HepG2 (cell line): ENCODE results near the gene SYCP2. TPM values are rescaled to one million over a fixed set of nuclear protein-coding genes. Genes with fewer than 3 reads are reported as not detected.
A peak's percentile ranks its signal among the peaks of the same experiment; 100 is the strongest.

Experiments
- ATAC-seq: fragments of 200-7000 bp; cut with Tn5 transposase; 3 replicates; pipeline ENCODE4 v1.9.1; 2020; ENCODE audit warnings: mild to moderate bottlenecking, moderate library complexity
- BruUV-seq: library from RNA; stranded (reverse); fragments of 400-500 nt; replicated peaks from 2 replicates; lab custom pipeline; 2021; lab: Mats Ljungman, UMichigan
- CTCF ChIA-PET: fragments of 300-600 bp; formaldehyde crosslinking; extraction: SDS; loops from one replicate; lab custom pipeline; 2021; ENCODE audit warnings: low total read pairs, inconsistent platforms, low intra/inter-chr PET ratio; lab: Yijun Ruan, JAX
- POLR2A ChIA-PET: fragments of 350-600 bp; sonication (Branson Sonifier 250); formaldehyde crosslinking; loops from one replicate; lab custom pipeline; 2020; ENCODE audit warnings: antibody characterized with exemption, inconsistent platforms; lab: Yijun Ruan, JAX
- DNase-seq: peaks from one replicate; pipeline ENCODE4 v3.0.0-alpha.2; 2015; ENCODE audit warnings: low spot score
- FAIRE-seq: peaks from 3 replicates; lab custom pipeline; 2011; peaks lifted over from hg19 to GRCh38; lab: Jason Lieb, UNC
- H2AFZ ChIP-seq: one replicate; pipeline ENCODE4 v1.6.1; 2011; ENCODE audit warnings: low read length, inconsistent platforms
- H3K27ac ChIP-seq: fragments of 300-600 bp; 3 replicates; pipeline ENCODE4 v1.8.0; 2011; ENCODE audit warnings: mixed run types, mild to moderate bottlenecking, mixed read lengths, low read length, inconsistent platforms; ENCODE audit not compliant: insufficient read depth; ENCODE audit errors: extremely low read length
- H3K27me3 ChIP-seq, 2 experiments: fragments of 200-600 bp in 1 of 2; 2 replicates in 1 of 2; 3 replicates in 1 of 2; pipeline versions ENCODE4 v1.6.0 to v1.8.0; 2011; ENCODE audit warnings: low read length in 2 of 2, mild to moderate bottlenecking in 2 of 2, moderate library complexity in 2 of 2, inconsistent platforms in 1 of 2; ENCODE audit not compliant: insufficient read depth in 2 of 2, control insufficient read depth in 1 of 2
- H3K36me3 ChIP-seq, 2 experiments: fragments of 200-600 bp in 1 of 2; replicated peaks in 1 of 2; 2 replicates in 1 of 2; 3 replicates in 1 of 2; pipeline versions ENCODE4 v1.5.1 to v1.8.0; 2011; ENCODE audit warnings: low read length in 2 of 2, inconsistent platforms in 1 of 2; ENCODE audit not compliant: insufficient read depth in 2 of 2, control insufficient read depth in 1 of 2
- H3K4me1 ChIP-seq: 2 replicates; pipeline ENCODE4 v1.5.1; 2012; ENCODE audit warnings: low read length, inconsistent platforms; ENCODE audit not compliant: insufficient read depth
- H3K4me2 ChIP-seq: 2 replicates; pipeline ENCODE4 v1.6.0; 2011; ENCODE audit warnings: low read depth, low read length, inconsistent platforms
- H3K4me3 ChIP-seq, 3 experiments: fragments of 200-600 bp in 1 of 3; sonication (generic), shearing (Covaris generic) in 1 of 3; replicated peaks in 1 of 3; 2 replicates each; pipeline ENCODE4 v1.5.1; 2011 to 2016; ENCODE audit warnings: low read length in 3 of 3, inconsistent platforms in 2 of 3, low read depth in 2 of 3, mild to moderate bottlenecking in 2 of 3, control low read depth in 1 of 3, mixed read lengths in 1 of 3; ENCODE audit not compliant: insufficient read depth in 1 of 3
- H3K79me2 ChIP-seq: one replicate; pipeline ENCODE4 v1.6.1; 2011; ENCODE audit warnings: low read length, inconsistent platforms; ENCODE audit not compliant: insufficient read depth
- H3K9ac ChIP-seq: 2 replicates; pipeline ENCODE4 v1.6.0; 2011; ENCODE audit warnings: mild to moderate bottlenecking, low read depth, low read length, inconsistent platforms; ENCODE audit not compliant: insufficient read depth
- H3K9me3 ChIP-seq: 2 replicates; pipeline ENCODE4 v1.5.1; 2012; ENCODE audit warnings: mild to moderate bottlenecking, low read length
- H4K20me1 ChIP-seq: 2 replicates; pipeline ENCODE4 v1.6.0; 2011; ENCODE audit warnings: inconsistent platforms, mild to moderate bottlenecking, low read length, moderate library complexity; ENCODE audit not compliant: insufficient read depth
- ASH2L ChIP-seq: fragments of 300-600, 200-600 bp; sonication (generic); IDR thresholded peaks from 2 replicates; pipeline ENCODE4 v1.7.0; 2017; ENCODE audit warnings: low read depth, mild to moderate bottlenecking, moderate library complexity, mixed read lengths, low read length; ENCODE audit not compliant: insufficient read length
- CBX5 ChIP-seq: sonication (generic); formaldehyde crosslinking; IDR thresholded peaks from 2 replicates; pipeline ENCODE4 v1.4.0; 2020; ENCODE audit warnings: missing genetic modification reagents, borderline replicate concordance
- KAT7 ChIP-seq: IDR thresholded peaks from 2 replicates; pipeline ENCODE4 v1.6.1; 2018; ENCODE audit warnings: borderline replicate concordance, missing compliant biosample characterization
- MXD1 ChIP-seq: sonication (generic); formaldehyde crosslinking; IDR thresholded peaks from 2 replicates; pipeline ENCODE4 v1.4.0; 2020; ENCODE audit warnings: mild to moderate bottlenecking, missing genetic modification reagents
- NCOR1 ChIP-seq: fragments of 200-600 bp; sonication (generic); IDR thresholded peaks from 2 replicates; pipeline ENCODE4 v1.7.0; 2017; ENCODE audit warnings: antibody characterized with exemption, low read length, borderline replicate concordance
- NFIC ChIP-seq: IDR thresholded peaks from 2 replicates; pipeline ENCODE4 v1.6.1; 2012; ENCODE audit warnings: mild to moderate bottlenecking, low read length, inconsistent platforms
- NR2F6 ChIP-seq, 2 experiments: IDR thresholded peaks; 2 replicates each; pipeline ENCODE4 v1.6.1; 2016; ENCODE audit warnings: antibody characterized with exemption in 1 of 2, mild to moderate bottlenecking in 1 of 2
- NRL ChIP-seq: sonication (generic); formaldehyde crosslinking; IDR thresholded peaks from 2 replicates; pipeline ENCODE4 v1.5.0; 2020; ENCODE audit warnings: missing genetic modification reagents, mild to moderate bottlenecking, moderate library complexity, borderline replicate concordance
- RBM39 ChIP-seq: fragments of 200-400 bp; formaldehyde crosslinking; IDR thresholded peaks from one replicate; pipeline ENCODE4 v1.6.1; 2018; ENCODE audit warnings: antibody characterized with exemption, mild to moderate bottlenecking, low read depth, low read length; ENCODE audit not compliant: poor library complexity, severe bottlenecking
- SOX13 ChIP-seq, 3 experiments: fragments of 450-650 bp in 1 of 3; sonication (generic) in 1 of 3; formaldehyde crosslinking in 1 of 3; IDR thresholded peaks in 2 of 3; conservative IDR thresholded peaks in 1 of 3; 2 replicates each; pipeline versions ENCODE4 v1.5.0 to v1.6.1; 2016 to 2020; ENCODE audit warnings: antibody characterized with exemption in 1 of 3, mild to moderate bottlenecking in 1 of 3, missing compliant biosample characterization in 1 of 3, missing genetic modification reagents in 1 of 3, moderate library complexity in 1 of 3
- SOX6 ChIP-seq, 2 experiments: fragments of 450-650 bp in 1 of 2; sonication (generic) in 1 of 2; formaldehyde crosslinking in 1 of 2; IDR thresholded peaks; 2 replicates each; pipeline versions ENCODE4 v1.4.0 to v1.6.1; 2017 to 2020; ENCODE audit warnings: antibody characterized with exemption in 1 of 2, mild to moderate bottlenecking in 1 of 2, missing genetic modification reagents in 1 of 2
- SP2 ChIP-seq: sonication (generic); formaldehyde crosslinking; IDR thresholded peaks from 2 replicates; pipeline ENCODE4 v1.5.1; 2020; ENCODE audit warnings: mild to moderate bottlenecking, missing genetic modification reagents
- TFAP4 ChIP-seq: sonication (generic); IDR thresholded peaks from 2 replicates; pipeline ENCODE4 v1.6.1; 2016; ENCODE audit warnings: low read depth, borderline replicate concordance
- TP53 ChIP-seq: sonication (generic); formaldehyde crosslinking; conservative IDR thresholded peaks from 2 replicates; pipeline ENCODE4 v1.4.0; 2020; ENCODE audit warnings: missing genetic modification reagents
- U2AF1 ChIP-seq: fragments of 200-400 bp; formaldehyde crosslinking; optimal IDR thresholded peaks from 2 replicates; pipeline ENCODE3; 2017; ENCODE audit warnings: mild to moderate bottlenecking, low read depth, low read length
- YEATS4 ChIP-seq: sonication (generic); formaldehyde crosslinking; IDR thresholded peaks from 2 replicates; pipeline ENCODE4 v1.4.0; 2020; ENCODE audit warnings: missing genetic modification reagents, borderline replicate concordance
- ZBTB33 ChIP-seq: sonication (generic); formaldehyde crosslinking; IDR thresholded peaks from 2 replicates; pipeline ENCODE4 v1.4.0; 2020; ENCODE audit warnings: missing genetic modification reagents
- ZFP62 ChIP-seq: sonication (generic); formaldehyde crosslinking; IDR thresholded peaks from 2 replicates; pipeline ENCODE4 v1.4.0; 2020; ENCODE audit warnings: missing genetic modification reagents
- ZNF121 ChIP-seq: sonication (generic); formaldehyde crosslinking; IDR thresholded peaks from 2 replicates; pipeline ENCODE4 v1.5.0; 2020; ENCODE audit warnings: mild to moderate bottlenecking, missing genetic modification reagents
- ZNF296 ChIP-seq: sonication (generic); formaldehyde crosslinking; conservative IDR thresholded peaks from 2 replicates; pipeline ENCODE4 v1.5.0; 2020; ENCODE audit warnings: mild to moderate bottlenecking, missing genetic modification reagents
- ZNF530 ChIP-seq: sonication (generic); formaldehyde crosslinking; IDR thresholded peaks from 2 replicates; pipeline ENCODE4 v1.5.0; 2020; ENCODE audit warnings: low read depth, mild to moderate bottlenecking, missing genetic modification reagents
- ZNF777 ChIP-seq: sonication (generic); formaldehyde crosslinking; IDR thresholded peaks from 2 replicates; pipeline ENCODE4 v1.4.0; 2020; ENCODE audit warnings: missing genetic modification reagents
- WGBS: methylation state at CpG from one replicate; pipeline ENCODE4 v1.1.6; 2017; ENCODE audit warnings: low lambda C conversion rate; 5-methylcytosine and 5-hydroxymethylcytosine counted together
- in situ Hi-C: cut with HindIII; loops from 2 replicates; pipeline ENCODE4 v1.10.0; 2017; ENCODE audit warnings: low pct_unique_long_range_greater_than_20kb; ENCODE audit not compliant: extremely low pct_ligation_motif_present
- intact Hi-C: fragments of 100-400 bp; cut with micrococcal nuclease; formaldehyde crosslinking; loops from one replicate; pipeline ENCODE4 v1.10.0; 2022; ENCODE audit not compliant: unreplicated experiment
- polyA plus RNA-seq, 8 experiments: library from polyadenylated mRNA; depleted of rRNA in 3 of 8; stranded (reverse) in 7 of 8; unstranded in 1 of 8; fragments of >200 nt; fragmentation: Illumina TruSeq in 4 of 8; extraction: Trizol in 4 of 8; gene quantifications; 2 replicates each; pipeline versions ENCODE4 v1.2.1 to v1.2.3, GENCODE V29; 2011 to 2016; ENCODE audit warnings: low read depth in 4 of 8, missing spikeins in 1 of 8, mixed read lengths in 1 of 8; ENCODE audit not compliant: insufficient read depth in 1 of 8
- total RNA-seq, 5 experiments: library from RNA; depleted of rRNA; stranded (reverse); fragments of >200 nt; fragmentation: Illumina TruSeq; extraction: Trizol; gene quantifications; 2 replicates each; pipeline ENCODE4 v1.2.3, GENCODE V29; 2016; ENCODE audit warnings: low read depth in 1 of 5

The SYCP2 gene
- total and polyA plus RNA-seq, 2 of the 13 experiments (the other 11 are each of a cell fraction or from before 2014, with no cell fraction given): 0.07 to 0.24 TPM

GRCh38 chr20:59939879-59940128 lies 6.4 kb upstream of the SYCP2 start:
- FAIRE-seq (no peak), DNase-seq (no peak), ATAC-seq (peak; percentile 56)
- peak overlapping the region; percentile 86 for H3K9ac ChIP-seq
- no peaks in the 10 kb centered on the region for H3K9me3 ChIP-seq
- intact Hi-C loops: no loop called here
- POLR2A ChIA-PET: interaction anchor here (1.0 to 2.1 kb wide), 8 partner anchors 8 to 118 kb away, joined by 3 to 14 read pairs (median 5); no protein-coding TSS in a partner anchor
- 1% methylated on average over 12 of the region's 24 CpGs for WGBS
- peak overlapping the region; percentile 84 for H3K4me2 ChIP-seq
- TSS peak; percentile 46 for BruUV-seq
- peak overlapping the region; percentile 62 for H2AFZ ChIP-seq
- no peaks in the 10 kb centered on the region; a peak in 1 of 5 replicates for H3K27me3 ChIP-seq
- no peaks in the 10 kb centered on the region for H4K20me1 ChIP-seq
- H3K4me3 ChIP-seq: peak overlapping the region; percentile 77 to 91 (median 91)
- peaks cover 6 to 12% of the 10 kb centered on the region in 2 experiments; a peak in 4 of 5 replicates for H3K36me3 ChIP-seq
- CTCF ChIA-PET: no interaction called here
- peaks cover 11% of the 10 kb centered on the region for H3K79me2 ChIP-seq
- in situ Hi-C loops: no loop called here
- peak overlapping the region; percentile 90 for H3K27ac ChIP-seq
- H3K4me1 ChIP-seq: peaks cover 29% of the 10 kb centered on the region
- TF ChIP-seq ZNF121 (CRISPR knock-in tag) (0 out of 2 replicates have a peak, but pooled peaks have one; percentile 10), ZNF296 (CRISPR knock-in tag) (no peak), KAT7 (CRISPR knock-in tag) (0 out of 2 replicates have a peak, but pooled peaks have one; percentile 0), U2AF1 (peak; percentile 11), ZNF530 (no peak), TP53 (CRISPR knock-in tag) (0 out of 2 replicates have a peak, but pooled peaks have one; percentile 22), SOX13 (IDR thresholded peaks at IDR 0.05) (no peak), SOX13 (CRISPR knock-in tag; conservative IDR thresholded peaks at IDR 0.05 in 1 of 2, IDR thresholded peaks at IDR 0.05 in 1 of 2) (peak in 1 of 2 experiments; percentile 2; a peak in 1 of 4 replicates), RBM39 (no peak), ZFP62 (CRISPR knock-in tag) (no peak), TFAP4 (no peak), SOX6 (IDR thresholded peaks at IDR 0.05) (no peak), SOX6 (CRISPR knock-in tag; IDR thresholded peaks at IDR 0.05) (0 out of 2 replicates have a peak, but pooled peaks have one; percentile 3), CBX5 (CRISPR knock-in tag) (0 out of 2 replicates have a peak, but pooled peaks have one; percentile 2), ASH2L (no peak), SP2 (0 out of 2 replicates have a peak, but pooled peaks have one; percentile 1), ZNF777 (CRISPR knock-in tag) (peak; percentile 96), NR2F6 (IDR thresholded peaks at IDR 0.05) (0 out of 2 replicates have a peak, but pooled peaks have one; percentile 17), NR2F6 (CRISPR knock-in tag; IDR thresholded peaks at IDR 0.05) (no peak), NRL (CRISPR knock-in tag) (no peak), NCOR1 (no peak), NFIC (no peak), MXD1 (CRISPR knock-in tag) (0 out of 2 replicates have a peak, but pooled peaks have one; percentile 57), YEATS4 (CRISPR knock-in tag) (no peak), ZBTB33 (CRISPR knock-in tag) (0 out of 2 replicates have a peak, but pooled peaks have one; percentile 2)
